Osteocyte (in vitro differentiated cells): ENCODE data around the gene LINC01488. TPM values are rescaled to one million over a fixed set of nuclear protein-coding genes. Genes with fewer than 3 reads are reported as not detected.

ENCODE experiments used
- DNase-seq: peaks from one replicate; pipeline ENCODE4 v3.0.0; 2021; ENCODE audit warnings: mixed read lengths; ENCODE audit not compliant: unreplicated experiment; ENCODE audit errors: extremely low spot score
- H3K27ac Mint-ChIP-seq: one replicate; pipeline ENCODE4 v1.8.0; 2021; ENCODE audit warnings: mild to moderate bottlenecking, mixed read lengths; ENCODE audit not compliant: unreplicated experiment
- H3K27me3 Mint-ChIP-seq: one replicate; pipeline ENCODE4 v1.8.0; 2021; ENCODE audit warnings: mixed read lengths; ENCODE audit not compliant: unreplicated experiment
- H3K36me3 Mint-ChIP-seq: one replicate; pipeline ENCODE4 v1.8.0; 2021; ENCODE audit warnings: mixed read lengths; ENCODE audit not compliant: unreplicated experiment
- H3K4me1 Mint-ChIP-seq: one replicate; pipeline ENCODE4 v1.8.0; 2021; ENCODE audit warnings: mixed read lengths; ENCODE audit not compliant: unreplicated experiment
- H3K4me3 Mint-ChIP-seq: one replicate; pipeline ENCODE4 v1.8.0; 2021; ENCODE audit warnings: mild to moderate bottlenecking, moderate library complexity, mixed read lengths; ENCODE audit not compliant: unreplicated experiment
- H3K9me3 Mint-ChIP-seq: one replicate; pipeline ENCODE4 v1.8.0; 2021; ENCODE audit warnings: mixed read lengths; ENCODE audit not compliant: unreplicated experiment
- total RNA-seq: library from RNA; stranded (reverse); gene quantifications from 2 replicates; pipeline ENCODE4 v1.2.1, GENCODE V29; 2021
- TF ChIP-seq, protein P1 (sequence below): fragments of 200-600 bp; sonication (generic); IDR thresholded peaks from 2 replicates; pipeline ENCODE4 v1.5.0; 2021; ENCODE audit warnings: antibody characterized with exemption, mild to moderate bottlenecking, moderate library complexity

LINC01488 gene
- total RNA-seq, 1 donor from 2014 or later: not detected

DNA sequence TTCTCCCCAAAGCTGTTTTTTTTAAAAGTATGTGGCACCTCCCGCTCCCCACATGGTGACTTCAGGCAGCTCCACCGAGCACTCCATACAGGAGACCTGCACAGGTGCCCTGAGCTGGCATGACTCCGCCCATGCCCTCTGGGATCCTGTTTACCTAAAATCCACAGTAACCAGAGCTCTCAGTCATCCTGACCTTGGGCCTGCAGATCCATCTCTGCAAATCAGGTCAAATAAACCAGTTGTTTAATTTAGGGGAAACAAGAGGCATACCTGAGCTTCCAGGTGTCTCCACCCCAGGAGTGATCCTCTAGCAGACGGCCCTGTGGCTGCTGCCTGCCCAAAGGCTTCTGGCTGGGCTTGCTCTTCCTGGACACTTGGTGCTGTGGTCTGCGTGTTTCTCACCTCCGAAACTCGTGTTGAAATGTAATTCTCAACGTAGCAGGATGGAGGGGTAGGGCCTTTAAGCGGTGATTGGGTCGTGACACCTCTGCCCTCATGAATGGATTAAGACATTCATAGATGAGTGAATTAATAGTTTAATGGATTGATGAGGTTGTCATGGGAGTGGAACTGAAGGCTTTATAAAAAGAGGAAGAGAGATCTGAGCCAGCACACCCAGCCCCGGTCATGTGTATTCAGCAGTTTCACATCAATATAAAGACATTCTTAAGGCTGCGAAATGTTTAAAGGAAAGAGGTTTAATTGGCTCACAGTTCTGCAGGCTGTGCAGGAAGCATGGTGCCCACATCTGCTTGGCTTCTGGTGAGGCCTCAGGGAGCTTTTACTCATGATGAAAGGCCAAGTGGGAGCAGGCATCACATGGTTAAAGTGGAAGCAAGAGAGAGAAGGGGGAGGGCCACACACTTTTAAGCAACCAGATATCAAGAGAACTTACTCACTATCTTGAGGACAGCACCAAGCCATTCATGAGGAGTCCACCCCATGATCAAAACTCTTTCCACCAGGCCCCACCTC is 34.1 kb downstream of the LINC01488 start:
- Mint-ChIP-seq H3K27ac (no peak overlapping the region), H3K27me3 (no peaks in the 10 kb centered on the region), H3K4me1 (peaks cover 7% of the 10 kb centered on the region), H3K36me3 (peaks cover 3% of the 10 kb centered on the region), H3K9me3 (peaks cover 15% of the 10 kb centered on the region), H3K4me3 (no peak overlapping the region)
- TF ChIP-seq, protein P1, sequence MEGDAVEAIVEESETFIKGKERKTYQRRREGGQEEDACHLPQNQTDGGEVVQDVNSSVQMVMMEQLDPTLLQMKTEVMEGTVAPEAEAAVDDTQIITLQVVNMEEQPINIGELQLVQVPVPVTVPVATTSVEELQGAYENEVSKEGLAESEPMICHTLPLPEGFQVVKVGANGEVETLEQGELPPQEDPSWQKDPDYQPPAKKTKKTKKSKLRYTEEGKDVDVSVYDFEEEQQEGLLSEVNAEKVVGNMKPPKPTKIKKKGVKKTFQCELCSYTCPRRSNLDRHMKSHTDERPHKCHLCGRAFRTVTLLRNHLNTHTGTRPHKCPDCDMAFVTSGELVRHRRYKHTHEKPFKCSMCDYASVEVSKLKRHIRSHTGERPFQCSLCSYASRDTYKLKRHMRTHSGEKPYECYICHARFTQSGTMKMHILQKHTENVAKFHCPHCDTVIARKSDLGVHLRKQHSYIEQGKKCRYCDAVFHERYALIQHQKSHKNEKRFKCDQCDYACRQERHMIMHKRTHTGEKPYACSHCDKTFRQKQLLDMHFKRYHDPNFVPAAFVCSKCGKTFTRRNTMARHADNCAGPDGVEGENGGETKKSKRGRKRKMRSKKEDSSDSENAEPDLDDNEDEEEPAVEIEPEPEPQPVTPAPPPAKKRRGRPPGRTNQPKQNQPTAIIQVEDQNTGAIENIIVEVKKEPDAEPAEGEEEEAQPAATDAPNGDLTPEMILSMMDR: no peak
- DNase-seq: no peak

DNA sequence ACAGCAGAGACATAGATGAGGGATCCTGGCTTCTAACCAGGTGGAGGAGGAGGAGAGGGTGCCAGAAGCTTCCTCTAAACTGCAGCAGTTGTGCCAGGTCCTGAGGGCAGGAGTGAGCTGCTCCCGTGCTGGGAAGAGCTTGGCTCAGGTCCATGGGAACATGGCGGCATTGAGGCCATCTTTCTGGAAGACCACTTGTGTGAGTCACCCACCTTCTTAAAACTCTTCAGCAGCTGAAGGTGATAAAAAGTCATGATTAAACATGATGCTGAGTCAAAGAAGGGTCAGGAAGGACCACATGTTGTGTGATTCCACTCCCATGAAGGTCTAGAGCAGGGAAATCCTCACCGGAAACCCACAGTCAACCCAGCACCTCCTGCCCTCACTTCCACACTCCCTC is 35.1 kb downstream of the LINC01488 start:
- Mint-ChIP-seq H3K27me3 (no peaks in the 10 kb centered on the region), H3K4me1 (no peaks in the 10 kb centered on the region), H3K36me3 (peaks cover 3% of the 10 kb centered on the region), H3K27ac (no peak overlapping the region), H3K9me3 (peaks cover 15% of the 10 kb centered on the region), H3K4me3 (no peak overlapping the region)
- TF ChIP-seq, protein P1: no peak
- DNase-seq: no peak

DNA sequence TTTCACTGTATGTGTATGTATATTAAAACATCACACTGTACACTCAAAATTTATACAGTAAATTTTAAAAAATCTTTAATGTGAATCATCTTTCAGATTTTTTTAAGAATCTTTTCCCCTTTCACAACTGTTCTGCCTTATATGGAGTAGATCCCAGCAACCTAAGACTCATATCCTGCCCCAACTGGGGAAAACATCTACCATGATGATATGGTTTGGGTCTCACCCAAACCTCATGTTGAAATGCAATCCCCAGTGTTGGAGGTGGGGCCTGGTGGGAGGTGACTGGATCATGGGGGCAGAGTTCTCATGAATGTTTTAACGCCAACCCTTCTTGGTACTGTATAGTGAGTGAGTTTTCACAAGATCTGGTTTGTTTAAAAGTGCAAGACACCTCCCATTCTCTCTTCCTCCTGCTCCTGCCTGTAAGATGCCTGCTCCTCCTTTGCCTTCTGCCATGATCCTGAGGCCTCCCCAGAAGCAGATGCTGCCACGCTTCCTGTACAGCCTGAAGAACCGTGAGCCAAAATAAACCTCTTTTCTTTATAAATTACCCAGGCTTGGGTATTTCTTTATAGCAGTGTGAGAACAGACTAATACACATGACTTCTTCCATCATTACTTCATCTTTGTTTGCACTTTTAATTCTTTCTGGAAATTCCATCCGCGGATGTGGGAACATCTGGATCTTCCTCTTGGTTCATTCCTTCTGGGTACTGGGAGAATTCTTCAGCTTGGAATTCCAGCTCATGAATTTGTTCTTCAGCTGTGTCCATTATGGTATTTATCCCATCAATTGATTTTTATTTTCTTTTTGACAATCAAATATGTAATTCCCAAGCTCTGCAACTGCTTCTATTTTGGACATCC is 36.9 kb downstream of the LINC01488 start:
- H3K4me1 Mint-ChIP-seq: no peaks in the 10 kb centered on the region
- peaks cover 15% of the 10 kb centered on the region for H3K9me3 Mint-ChIP-seq
- peaks cover 3% of the 10 kb centered on the region for H3K36me3 Mint-ChIP-seq
- DNase-seq: no peak
- H3K4me3 Mint-ChIP-seq: no peak overlapping the region
- no peak overlapping the region for H3K27ac Mint-ChIP-seq
- TF ChIP-seq, protein P1: no peak
- H3K27me3 Mint-ChIP-seq: no peaks in the 10 kb centered on the region

DNA sequence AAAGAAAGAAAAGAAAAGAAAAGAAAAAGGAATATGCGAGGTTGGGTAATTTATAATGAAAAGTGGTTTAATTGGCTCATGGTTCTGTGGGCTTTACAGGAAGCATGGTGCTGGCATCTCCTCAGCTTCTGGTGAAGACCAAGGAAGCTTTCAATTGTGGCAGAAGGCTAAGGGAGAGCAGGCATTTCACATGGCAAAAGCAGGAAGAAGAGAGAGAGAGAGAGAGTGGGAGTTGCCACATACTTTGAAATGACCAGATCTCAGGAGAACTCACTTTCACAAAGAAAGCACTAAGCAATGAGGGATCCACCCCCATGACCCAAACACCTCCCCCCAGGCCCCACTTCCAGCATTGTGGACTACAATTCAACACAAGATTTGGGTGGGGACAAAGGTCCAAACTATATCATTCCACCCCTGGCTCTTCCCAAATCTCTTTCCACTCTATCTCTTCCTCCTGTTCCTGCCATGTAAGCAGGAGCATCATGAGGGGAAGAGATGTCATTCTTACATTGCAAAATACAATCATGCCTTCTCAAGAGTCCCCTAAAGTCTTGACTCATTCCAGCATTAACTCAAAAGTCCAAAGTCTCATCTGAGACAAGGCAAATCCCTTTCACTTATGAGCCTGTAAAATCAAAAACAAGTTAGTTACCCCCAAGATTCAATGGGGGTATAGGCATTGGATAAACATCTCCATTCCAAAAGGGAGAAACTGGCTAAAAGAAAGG is 38.9 kb downstream of the LINC01488 start:
- Mint-ChIP-seq H3K27ac (no peak overlapping the region), H3K9me3 (peaks cover 15% of the 10 kb centered on the region), H3K27me3 (no peaks in the 10 kb centered on the region), H3K4me1 (peaks cover 8% of the 10 kb centered on the region), H3K36me3 (peaks cover 3% of the 10 kb centered on the region), H3K4me3 (no peak overlapping the region)
- TF ChIP-seq, protein P1: no peak
- no peak for DNase-seq
